HG03139 (cell line): ENCODE results near the gene LRBA.
"Not testable (repeated sequence)": the region's sequence is repeated elsewhere in the genome, so short reads cannot be mapped to it uniquely, and the experiment has no call there.

Experiments used
- ATAC-seq: cut with Tn5 transposase; IDR thresholded peaks from one replicate; pipeline ENCODE4 v1.9.1; 2021; ENCODE audit not compliant: unreplicated experiment

Gene LRBA

DNA sequence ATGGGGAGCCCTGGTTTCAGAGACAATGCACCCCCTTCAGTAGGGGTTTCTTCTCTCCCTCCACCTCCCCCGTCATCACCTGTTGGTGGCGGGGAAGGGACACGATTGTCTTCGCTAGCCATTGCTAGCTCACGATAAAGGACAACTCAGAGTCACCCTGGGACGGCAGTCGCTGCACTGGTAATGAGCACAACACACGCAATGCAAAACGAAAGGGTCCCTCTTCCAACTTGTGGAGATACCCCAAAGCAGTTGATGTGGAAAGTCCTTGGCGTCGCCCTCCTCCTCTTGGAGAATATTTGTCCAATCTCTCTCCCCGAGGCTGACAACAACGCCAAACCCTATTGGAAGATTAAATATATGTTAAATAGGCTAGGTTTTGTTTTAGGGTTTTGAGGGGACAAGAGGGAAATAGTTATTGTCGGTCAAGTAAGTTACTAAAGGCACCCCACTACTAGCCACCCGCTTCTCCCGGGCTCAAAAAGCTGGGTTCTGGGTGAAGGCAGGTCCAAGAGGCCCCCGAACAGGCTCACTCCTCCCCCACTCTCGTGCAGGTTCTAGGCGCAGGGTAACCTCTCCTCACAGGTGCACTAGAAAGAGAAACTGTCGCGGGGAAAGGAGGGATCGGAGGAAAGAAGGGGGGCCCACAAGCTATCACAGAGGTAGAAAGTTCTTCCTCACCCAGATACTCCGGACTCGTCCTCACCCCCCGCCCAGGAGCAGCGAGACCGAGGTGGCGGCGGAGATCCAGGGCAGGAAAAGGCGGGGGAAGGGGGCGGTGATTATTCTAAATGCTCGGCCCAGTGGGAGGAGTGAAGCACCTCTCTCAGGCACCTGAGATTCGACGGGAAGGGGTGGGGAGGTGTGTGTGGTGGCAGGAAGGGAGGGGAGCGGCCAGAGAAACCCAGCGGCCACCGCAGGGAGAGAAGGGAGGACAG lies at the start of gene LRBA:
Gene LRBA, minus strand, starts transcription at position 764 of the 938 bp plus-strand sequence. Its CDS starts 642 bp downstream, at position 122.
- peak; percentile 58 for ATAC-seq

GRCh38 chr4:151063143-151063542 lies 48.1 kb upstream of the LRBA start:
- not testable (repeated sequence) for ATAC-seq

DNA sequence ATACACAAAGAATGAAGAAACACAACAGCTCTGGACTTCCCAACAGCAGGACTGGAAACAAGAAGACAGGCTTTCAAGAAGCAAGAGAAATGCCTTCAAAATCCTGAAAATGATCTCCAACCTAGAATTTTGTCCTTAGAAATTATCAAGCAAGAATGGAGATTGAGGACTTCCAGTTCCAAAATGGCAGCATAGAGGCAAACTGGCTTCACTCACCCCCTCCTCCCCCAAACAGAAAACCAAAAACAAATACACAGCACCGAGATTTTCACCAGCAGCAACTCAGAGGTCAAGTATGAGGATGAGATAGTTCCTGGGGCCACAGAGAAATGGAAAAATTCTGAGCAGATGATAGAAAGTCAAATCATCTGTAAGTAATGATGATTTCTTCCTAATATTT lies 40.5 kb upstream of the LRBA start:
- no peak for ATAC-seq

DNA sequence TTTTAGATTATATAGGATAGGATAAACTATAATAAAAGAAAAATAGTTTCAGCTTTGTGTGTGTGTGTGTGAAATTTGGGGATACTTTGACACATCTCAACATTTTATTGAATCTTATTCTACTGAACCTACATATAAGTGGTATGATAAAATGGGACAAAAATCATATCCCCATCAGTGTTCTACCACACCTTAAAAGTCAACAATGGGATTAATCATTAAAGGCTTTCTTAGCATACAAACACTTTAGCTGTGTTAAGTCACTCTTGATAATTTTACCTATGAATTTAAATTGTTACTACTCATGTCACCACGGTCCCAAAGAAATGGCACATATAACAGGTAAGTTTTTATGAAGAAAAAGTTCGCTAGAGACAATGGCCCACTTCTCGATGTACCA lies 37.7 kb upstream of the LRBA start:
- no peak for ATAC-seq

- no peak for ATAC-seq
Measured at GRCh38 chr4:151049430-151049884, 34.4 kb upstream of the LRBA start.

- ATAC-seq: no peak
Measured at GRCh38 chr4:151048913-151049312, 33.8 kb upstream of the LRBA start.

DNA sequence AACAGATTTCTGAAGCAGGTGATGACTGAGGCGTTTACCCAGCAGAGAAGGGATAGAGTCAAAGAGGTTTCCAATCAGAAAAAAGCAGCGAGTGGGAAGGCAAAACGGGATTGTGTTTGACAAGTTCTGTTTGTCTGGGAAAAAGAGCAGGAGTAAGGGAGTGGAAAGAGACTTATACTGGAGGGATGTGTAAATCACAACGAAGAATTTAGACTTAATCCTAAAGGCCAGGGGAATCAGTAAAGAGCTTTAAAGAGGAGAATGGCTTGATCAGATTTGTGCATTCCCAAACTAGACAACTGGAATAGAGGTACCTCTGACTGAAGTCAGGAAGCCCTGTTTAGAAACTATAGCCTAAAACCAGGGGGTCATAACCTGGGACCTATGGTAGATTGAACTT lies 31.5 kb upstream of the LRBA start:
- no peak for ATAC-seq

GRCh38 chr4:151045907-151046306 lies 30.8 kb upstream of the LRBA start:
- ATAC-seq: no peak

DNA sequence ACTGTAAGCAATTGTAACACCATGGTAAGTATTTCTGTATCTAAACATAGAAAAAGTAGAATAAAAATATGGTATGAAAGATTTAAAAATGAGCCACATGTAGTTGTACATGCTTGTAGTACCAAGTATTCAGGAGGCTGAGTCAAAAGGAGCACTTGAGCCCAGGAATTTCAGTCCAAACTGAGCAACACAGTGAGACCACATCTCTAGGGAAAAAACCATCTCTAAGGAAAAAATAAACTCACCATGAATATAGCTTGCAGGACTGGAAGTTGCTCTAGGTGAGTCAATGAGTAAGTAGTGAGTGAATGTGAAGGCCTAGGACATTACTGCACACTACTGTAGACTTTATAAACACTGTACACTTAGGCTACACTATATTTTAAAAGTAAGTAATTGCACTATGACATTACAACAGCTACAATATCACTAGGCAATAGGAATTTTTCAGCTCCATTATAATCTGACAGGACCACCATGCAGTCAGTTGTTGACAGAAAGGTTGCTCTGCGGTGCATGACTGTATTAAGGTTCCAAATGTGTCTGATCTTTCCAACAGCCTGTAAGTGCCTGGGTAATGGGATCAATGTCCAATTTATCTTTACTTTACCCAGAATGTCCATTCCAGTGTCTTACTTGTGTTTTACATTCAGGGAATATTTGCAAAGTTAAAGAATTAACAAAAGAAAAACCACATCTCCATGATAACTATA lies 28.9 kb upstream of the LRBA start:
- ATAC-seq: no peak

DNA sequence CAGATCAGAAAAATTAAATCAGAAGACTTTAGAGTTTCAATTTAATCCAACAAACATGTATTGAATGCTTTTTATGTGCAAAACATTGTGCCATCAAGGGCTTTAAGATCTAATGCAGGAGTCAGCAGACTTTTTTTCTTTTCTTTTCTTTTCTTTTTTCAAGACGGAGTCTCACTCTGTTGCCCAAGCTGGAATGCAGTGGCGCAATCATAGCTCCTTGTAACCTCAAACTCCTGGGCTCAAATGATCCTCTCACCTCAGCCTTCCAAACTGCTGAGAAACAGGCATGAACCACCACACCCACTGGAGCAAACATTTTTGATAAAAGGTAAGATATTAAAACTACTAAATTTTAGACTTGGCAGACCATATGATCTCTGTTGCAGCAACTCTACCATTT lies 24.6 kb upstream of the LRBA start:
- no peak for ATAC-seq

DNA sequence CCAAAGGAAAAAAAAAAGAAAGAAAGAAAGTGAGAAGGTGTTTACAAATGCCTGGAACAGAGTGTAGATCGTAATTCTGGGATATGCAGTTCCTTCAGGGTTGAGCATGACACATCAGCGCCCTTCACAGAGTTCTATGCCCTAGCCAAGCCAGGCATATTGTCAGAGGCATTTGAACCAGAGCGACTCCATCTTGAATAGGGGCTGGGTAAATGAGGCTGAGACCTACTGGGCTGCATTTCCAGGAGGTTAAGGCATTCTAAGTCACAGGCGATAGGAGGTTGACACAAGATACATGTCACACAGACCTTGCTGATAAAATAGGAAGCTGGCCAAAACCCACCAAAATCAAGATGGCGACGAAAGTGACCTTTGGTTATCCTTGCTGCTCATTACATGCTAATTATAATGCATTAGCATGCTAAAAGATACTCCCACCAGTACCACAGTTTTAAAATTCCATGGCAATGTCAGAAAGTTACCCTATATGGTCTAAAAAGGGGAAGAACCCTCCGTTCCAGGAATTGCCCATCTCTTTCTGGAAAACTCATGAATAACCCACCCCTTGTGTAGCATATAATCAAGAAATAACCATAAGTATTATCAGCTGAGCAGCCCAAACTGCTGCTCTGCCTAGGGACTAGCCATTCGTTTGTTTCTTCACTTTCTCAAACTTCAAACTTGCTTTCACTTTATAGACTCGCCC lies 23.5 kb upstream of the LRBA start:
- no peak for ATAC-seq

GRCh38 chr4:151035911-151036310 lies 20.8 kb upstream of the LRBA start:
- no peak for ATAC-seq

DNA sequence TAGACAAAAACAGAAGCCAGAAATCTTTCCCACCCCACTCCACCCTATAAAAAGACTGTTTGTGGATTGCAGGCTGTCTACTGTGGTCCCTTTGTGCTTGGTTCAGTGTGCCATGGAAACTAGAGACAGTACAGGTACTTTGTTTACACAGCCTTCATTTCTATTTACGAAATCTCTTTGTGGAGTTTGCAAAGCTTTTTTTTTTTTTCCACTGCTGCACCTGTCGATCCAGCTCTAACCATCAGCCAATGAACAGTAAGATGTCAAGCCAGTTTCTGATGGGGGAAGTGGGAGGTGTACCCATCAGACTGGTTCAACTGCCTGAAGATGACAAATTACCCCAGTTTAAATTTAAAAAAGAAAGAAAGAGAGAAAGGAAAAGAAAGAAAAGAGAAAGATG lies 20.2 kb upstream of the LRBA start:
- ATAC-seq: no peak

DNA sequence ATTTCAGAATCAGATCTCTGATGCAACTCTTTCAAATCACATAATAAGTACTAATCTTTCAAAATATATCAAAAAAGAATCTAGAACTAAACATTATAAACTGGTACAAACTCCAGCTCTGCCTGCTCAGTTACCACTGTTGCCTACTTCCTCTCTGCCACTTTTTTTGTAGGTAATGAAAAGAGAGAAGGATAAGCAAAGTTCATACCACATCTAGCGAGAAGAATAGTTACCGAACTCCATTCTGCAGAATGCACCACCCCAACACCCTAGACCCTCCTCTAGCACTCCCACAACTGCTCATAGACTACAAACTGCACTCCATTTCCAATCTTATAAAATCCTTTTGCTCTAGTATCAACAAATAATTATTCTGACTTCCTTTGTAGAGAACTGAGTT lies 19.7 kb upstream of the LRBA start:
- ATAC-seq: no peak

- no peak for ATAC-seq
Measured at GRCh38 chr4:151031831-151032605, 16.9 kb upstream of the LRBA start.

- ATAC-seq: no peak
Measured at GRCh38 chr4:151029537-151029936, 14.5 kb upstream of the LRBA start.

DNA sequence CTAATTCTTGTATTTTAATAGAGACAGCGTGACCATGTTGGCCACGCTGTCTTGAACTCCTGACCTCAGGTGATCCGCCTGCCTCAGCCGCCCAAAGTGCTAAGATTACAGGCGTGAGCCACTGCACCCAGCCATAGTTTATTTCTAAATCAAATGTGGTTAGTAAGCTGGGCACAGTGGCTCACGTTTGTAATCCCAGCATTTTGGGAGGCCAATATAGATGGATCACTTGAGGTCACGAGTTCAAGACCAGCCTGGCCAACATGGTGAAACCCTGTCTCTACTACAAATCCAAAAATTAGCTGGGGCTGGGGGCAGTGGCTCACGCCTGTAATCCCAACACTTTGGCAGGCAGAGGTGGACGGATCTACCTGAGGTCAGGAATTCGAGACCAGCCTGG lies 13.9 kb upstream of the LRBA start:
- ATAC-seq: not testable (repeated sequence)

- no peak for ATAC-seq
Measured at GRCh38 chr4:151025759-151026158, 10.7 kb upstream of the LRBA start.

DNA sequence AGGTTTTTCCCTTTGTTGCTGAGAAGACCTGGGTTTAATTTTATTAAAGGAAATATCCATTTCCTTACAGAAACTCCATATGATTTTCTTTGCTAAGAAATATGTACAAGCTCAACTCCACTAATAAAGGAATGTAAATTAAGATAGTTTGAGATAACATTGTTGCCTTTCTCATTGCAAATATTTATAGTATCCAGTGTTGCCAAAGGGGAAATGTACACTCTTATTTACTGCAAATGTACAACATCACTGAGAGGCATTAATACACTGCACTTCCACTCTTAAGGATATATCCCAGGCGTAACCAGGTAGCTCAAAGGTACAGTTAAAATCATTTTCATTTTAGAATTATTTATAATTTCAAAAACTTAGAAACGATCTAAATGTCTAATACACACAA lies 7.5 kb upstream of the LRBA start:
- ATAC-seq: no peak

DNA sequence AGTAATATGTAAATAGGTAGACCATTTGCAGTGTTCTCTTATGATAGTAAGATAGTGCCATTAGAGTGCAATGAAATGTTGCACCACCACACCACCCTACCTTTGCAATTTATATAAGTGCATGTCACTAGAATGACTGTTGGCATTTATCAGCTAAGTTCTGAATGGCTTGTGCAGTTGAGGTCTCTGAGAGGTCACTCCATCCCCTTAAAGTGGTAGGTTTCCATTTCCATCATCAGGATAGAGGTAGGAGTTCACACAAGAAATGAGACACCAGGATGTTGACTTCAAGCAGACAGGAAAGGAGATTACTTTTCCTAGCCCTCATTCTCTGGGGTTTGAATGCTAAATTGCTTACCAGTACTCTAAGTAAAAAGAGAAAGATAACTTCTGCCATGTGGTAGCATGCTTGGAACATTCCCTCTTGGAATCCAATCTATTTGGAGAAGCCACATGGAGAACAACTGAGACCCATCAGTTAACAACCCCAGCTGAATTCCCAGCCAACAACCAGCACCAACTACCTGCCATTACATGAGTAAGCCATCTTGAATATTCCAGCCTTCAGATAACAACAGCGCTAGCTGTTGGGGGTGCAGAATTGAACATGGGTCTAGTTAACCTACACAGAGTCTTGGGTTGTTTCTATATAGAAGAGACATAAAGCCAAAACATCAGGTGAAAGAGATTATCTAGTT lies 6.7 kb upstream of the LRBA start:
- no peak for ATAC-seq
